ENCODE measurements around the gene P2RX7.

Gene P2RX7

GRCh38 chr12:121114019-121114639, 18.5 kb upstream of the P2RX7 start:
- Histone ChIP-seq H3K4me1 (ENCODE audit: low read length) (no peaks in the 10 kb centered on the region), H3K9ac (ENCODE audit: low read length) (no peak overlapping the region), H2AFZ (ENCODE audit: low read length) (no peak overlapping the region), H3K4me3 (ENCODE audit: low read length) (no peak overlapping the region), H3K4me2 (ENCODE audit: low read depth, low read length) (no peak overlapping the region), H3K79me2 (ENCODE audit: low read length) (no peaks in the 10 kb centered on the region), H4K20me1 (ENCODE audit: insufficient read depth, low read length) (no peaks in the 10 kb centered on the region), H3F3A (ENCODE audit: insufficient read depth, low read length) (no peaks in the 10 kb centered on the region), H3K9me3 (replicated peaks; ENCODE audit: insufficient read depth, low read length) (no peaks in the 10 kb centered on the region), H3K36me3 (replicated peaks; ENCODE audit: insufficient read depth, low read length) (no peaks in the 10 kb centered on the region), H3K27ac (ENCODE audit: low read length) (no peak overlapping the region), H3K9me2 (replicated peaks; ENCODE audit: insufficient read depth, low read length) (no peaks in the 10 kb centered on the region), H3K27me3 (replicated peaks; ENCODE audit: insufficient read depth, low read length) (no peaks in the 10 kb centered on the region)
- DNase-seq: no peak
- TF ChIP-seq CTCF (IDR thresholded peaks at IDR 0.05; ENCODE audit: low read length) (no peak), EZH2 (optimal IDR thresholded peaks at IDR 0.05; ENCODE audit: low read depth, low read length) (no peak), EZH2phosphoT487 (IDR thresholded peaks at IDR 0.05; ENCODE audit: low read length) (no peak)

- Histone ChIP-seq H3K9me3 (replicated peaks; ENCODE audit: insufficient read depth, low read length) (no peaks in the 10 kb centered on the region), H3F3A (ENCODE audit: insufficient read depth, low read length) (no peaks in the 10 kb centered on the region), H3K4me2 (ENCODE audit: low read depth, low read length) (no peak overlapping the region), H4K20me1 (ENCODE audit: insufficient read depth, low read length) (no peaks in the 10 kb centered on the region), H3K27ac (ENCODE audit: low read length) (no peak overlapping the region), H3K79me2 (ENCODE audit: low read length) (no peaks in the 10 kb centered on the region), H3K4me1 (ENCODE audit: low read length) (no peaks in the 10 kb centered on the region), H2AFZ (ENCODE audit: low read length) (no peak overlapping the region), H3K9me2 (replicated peaks; ENCODE audit: insufficient read depth, low read length) (no peaks in the 10 kb centered on the region), H3K36me3 (replicated peaks; ENCODE audit: insufficient read depth, low read length) (no peaks in the 10 kb centered on the region), H3K9ac (ENCODE audit: low read length) (no peak overlapping the region), H3K4me3 (ENCODE audit: low read length) (no peak overlapping the region), H3K27me3 (replicated peaks; ENCODE audit: insufficient read depth, low read length) (no peaks in the 10 kb centered on the region)
- no peak for DNase-seq
- no peak for TF ChIP-seq CTCF (IDR thresholded peaks at IDR 0.05; ENCODE audit: low read length)
- no peak for TF ChIP-seq EZH2 (optimal IDR thresholded peaks at IDR 0.05; ENCODE audit: low read depth, low read length)
- no peak for TF ChIP-seq EZH2phosphoT487 (IDR thresholded peaks at IDR 0.05; ENCODE audit: low read length)
These were observed 17.9 kb upstream of the P2RX7 start for GRCh38 chr12:121114806-121115205.

GRCh38 chr12:121115530-121115929, 17.1 kb upstream of the P2RX7 start:
- Histone ChIP-seq H3K9me3 (replicated peaks; ENCODE audit: insufficient read depth, low read length) (no peaks in the 10 kb centered on the region), H2AFZ (ENCODE audit: low read length) (no peak overlapping the region), H4K20me1 (ENCODE audit: insufficient read depth, low read length) (no peaks in the 10 kb centered on the region), H3K27me3 (replicated peaks; ENCODE audit: insufficient read depth, low read length) (no peaks in the 10 kb centered on the region), H3K9me2 (replicated peaks; ENCODE audit: insufficient read depth, low read length) (no peaks in the 10 kb centered on the region), H3K4me2 (ENCODE audit: low read depth, low read length) (no peak overlapping the region), H3K79me2 (ENCODE audit: low read length) (no peaks in the 10 kb centered on the region), H3K27ac (ENCODE audit: low read length) (no peak overlapping the region), H3K36me3 (replicated peaks; ENCODE audit: insufficient read depth, low read length) (no peaks in the 10 kb centered on the region), H3K4me1 (ENCODE audit: low read length) (no peaks in the 10 kb centered on the region), H3F3A (ENCODE audit: insufficient read depth, low read length) (no peaks in the 10 kb centered on the region), H3K4me3 (ENCODE audit: low read length) (no peak overlapping the region), H3K9ac (ENCODE audit: low read length) (no peak overlapping the region)
- no peak for DNase-seq
- TF ChIP-seq CTCF (IDR thresholded peaks at IDR 0.05; ENCODE audit: low read length) (no peak), EZH2 (optimal IDR thresholded peaks at IDR 0.05; ENCODE audit: low read depth, low read length) (no peak), EZH2phosphoT487 (IDR thresholded peaks at IDR 0.05; ENCODE audit: low read length) (no peak)
